ENCODE results near the gene SLC7A4. TPM values are rescaled to one million over a fixed set of nuclear protein-coding genes. Genes with fewer than 3 reads are reported as not detected.
A peak's percentile ranks its signal among the peaks of the same experiment; 100 is the strongest.

SLC7A4 gene
- total RNA-seq, 1 donor from 2014 or later = not detected

DNA sequence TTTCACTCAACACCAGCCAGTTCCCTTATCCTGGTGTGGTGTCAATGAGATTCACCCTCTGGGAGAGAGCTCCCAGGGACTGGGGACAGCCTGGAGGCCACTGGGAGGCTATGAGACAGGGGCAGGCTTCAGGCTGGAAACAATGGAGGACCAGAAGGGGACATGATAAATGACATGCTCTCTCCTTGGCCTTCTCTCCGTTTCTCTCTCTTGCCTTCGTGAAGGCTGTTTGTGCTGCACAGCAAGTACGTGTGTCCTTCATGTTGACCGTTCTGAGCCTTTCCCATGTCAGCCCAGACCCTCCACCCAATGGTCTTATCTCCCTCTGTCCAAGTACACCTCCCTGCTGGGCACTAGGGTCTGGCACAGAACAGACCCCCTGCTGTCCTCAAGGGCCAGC is 51.8 kb downstream of the SLC7A4 start:
- no peak for DNase-seq (ENCODE audit: extremely low spot score, unreplicated experiment)
- H3K27ac Mint-ChIP-seq (ENCODE audit: unreplicated experiment) = no peak overlapping the region
- H3K4me1 Mint-ChIP-seq (ENCODE audit: unreplicated experiment) = peaks cover 28% of the 10 kb centered on the region
- H3K4me3 Mint-ChIP-seq (ENCODE audit: unreplicated experiment) = peak overlapping the region; percentile 100
- no peaks in the 10 kb centered on the region for H3K27me3 Mint-ChIP-seq (ENCODE audit: unreplicated experiment)
- peaks cover 7% of the 10 kb centered on the region for H3K9me3 Mint-ChIP-seq (ENCODE audit: unreplicated experiment)
- TF ChIP-seq, protein P1, sequence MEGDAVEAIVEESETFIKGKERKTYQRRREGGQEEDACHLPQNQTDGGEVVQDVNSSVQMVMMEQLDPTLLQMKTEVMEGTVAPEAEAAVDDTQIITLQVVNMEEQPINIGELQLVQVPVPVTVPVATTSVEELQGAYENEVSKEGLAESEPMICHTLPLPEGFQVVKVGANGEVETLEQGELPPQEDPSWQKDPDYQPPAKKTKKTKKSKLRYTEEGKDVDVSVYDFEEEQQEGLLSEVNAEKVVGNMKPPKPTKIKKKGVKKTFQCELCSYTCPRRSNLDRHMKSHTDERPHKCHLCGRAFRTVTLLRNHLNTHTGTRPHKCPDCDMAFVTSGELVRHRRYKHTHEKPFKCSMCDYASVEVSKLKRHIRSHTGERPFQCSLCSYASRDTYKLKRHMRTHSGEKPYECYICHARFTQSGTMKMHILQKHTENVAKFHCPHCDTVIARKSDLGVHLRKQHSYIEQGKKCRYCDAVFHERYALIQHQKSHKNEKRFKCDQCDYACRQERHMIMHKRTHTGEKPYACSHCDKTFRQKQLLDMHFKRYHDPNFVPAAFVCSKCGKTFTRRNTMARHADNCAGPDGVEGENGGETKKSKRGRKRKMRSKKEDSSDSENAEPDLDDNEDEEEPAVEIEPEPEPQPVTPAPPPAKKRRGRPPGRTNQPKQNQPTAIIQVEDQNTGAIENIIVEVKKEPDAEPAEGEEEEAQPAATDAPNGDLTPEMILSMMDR (IDR thresholded peaks at IDR 0.05) = no peak
- H3K36me3 Mint-ChIP-seq (ENCODE audit: unreplicated experiment) = no peaks in the 10 kb centered on the region

DNA sequence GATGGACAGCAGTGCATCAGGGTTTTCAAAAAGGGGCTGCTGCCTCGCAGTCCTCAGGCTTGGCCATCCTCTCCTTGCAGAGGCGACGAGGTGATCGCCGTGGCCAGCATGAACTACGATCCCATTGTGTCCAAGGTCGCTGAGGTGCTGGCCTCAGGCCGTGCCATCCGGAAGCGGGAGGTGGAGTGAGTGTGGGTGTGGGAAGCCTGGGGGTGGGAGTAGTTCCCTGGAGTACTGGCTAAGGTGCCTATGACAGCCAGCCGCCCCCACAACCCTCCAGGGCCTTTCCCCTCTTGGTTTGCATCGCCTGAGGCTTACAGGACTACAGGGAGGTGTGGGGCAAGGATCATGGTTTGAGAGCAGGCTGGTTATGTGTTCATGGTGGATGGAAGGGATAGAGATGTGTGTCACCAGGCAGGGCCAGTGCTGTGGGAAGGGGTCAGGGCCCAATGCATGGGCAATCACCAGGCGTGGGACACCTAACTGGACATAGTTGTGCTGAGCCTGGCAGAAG is 52.4 kb downstream of the SLC7A4 start:
- TF ChIP-seq, protein P1 (IDR thresholded peaks at IDR 0.05) = no peak
- Mint-ChIP-seq H3K36me3 (ENCODE audit: unreplicated experiment) (no peaks in the 10 kb centered on the region), H3K27me3 (ENCODE audit: unreplicated experiment) (no peaks in the 10 kb centered on the region), H3K27ac (ENCODE audit: unreplicated experiment) (no peak overlapping the region), H3K4me3 (ENCODE audit: unreplicated experiment) (peak overlapping the region; percentile 57), H3K9me3 (ENCODE audit: unreplicated experiment) (peaks cover 7% of the 10 kb centered on the region), H3K4me1 (ENCODE audit: unreplicated experiment) (peaks cover 28% of the 10 kb centered on the region)
- no peak for DNase-seq (ENCODE audit: extremely low spot score, unreplicated experiment)

DNA sequence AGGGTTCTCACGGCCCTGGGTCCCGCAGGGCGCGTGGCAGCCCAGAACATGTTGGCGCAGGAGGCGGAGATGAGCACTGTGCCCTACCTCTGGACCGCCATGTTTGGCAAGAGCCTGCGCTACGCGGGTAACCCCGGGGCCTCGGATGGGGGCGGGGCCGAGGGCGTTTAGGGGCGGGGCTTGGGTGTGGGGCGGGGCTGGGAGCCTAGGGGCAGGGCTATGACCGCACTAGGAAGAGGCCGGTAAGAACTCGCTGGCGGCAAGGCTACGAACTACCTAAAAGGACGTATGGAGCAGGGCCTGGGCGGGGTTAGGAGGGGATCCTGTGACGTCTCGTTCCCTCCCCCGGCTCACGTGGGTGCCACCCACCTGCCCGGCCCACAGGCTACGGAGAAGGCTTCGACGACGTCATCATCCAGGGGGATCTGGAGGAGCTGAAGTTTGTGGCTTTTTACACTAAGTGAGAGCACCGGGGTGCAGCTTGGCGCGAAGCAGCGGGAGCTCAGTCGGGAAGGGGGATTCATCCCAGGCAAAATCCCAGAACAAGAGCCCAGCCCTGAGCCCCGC is 53.0 kb downstream of the SLC7A4 start:
- peak overlapping the region; percentile 57 for H3K4me3 Mint-ChIP-seq (ENCODE audit: unreplicated experiment)
- no peaks in the 10 kb centered on the region for H3K36me3 Mint-ChIP-seq (ENCODE audit: unreplicated experiment)
- H3K9me3 Mint-ChIP-seq (ENCODE audit: unreplicated experiment) = peaks cover 7% of the 10 kb centered on the region
- TF ChIP-seq, protein P1 (IDR thresholded peaks at IDR 0.05) = no peak
- H3K4me1 Mint-ChIP-seq (ENCODE audit: unreplicated experiment) = peaks cover 28% of the 10 kb centered on the region
- DNase-seq (ENCODE audit: extremely low spot score, unreplicated experiment) = no peak
- no peak overlapping the region for H3K27ac Mint-ChIP-seq (ENCODE audit: unreplicated experiment)
- no peaks in the 10 kb centered on the region for H3K27me3 Mint-ChIP-seq (ENCODE audit: unreplicated experiment)

Small RNA genes lying within 50 kb of the gene (microRNA-seq; reads per million reads assigned to microRNA genes)
- gene MIR649 (ENCODE audit: unreplicated experiment) = not detected

Other genes with a start within 250 kb of the SLC7A4 start
- gene PI4KA, start 173.8 kb downstream of the SLC7A4 start, total RNA-seq = 108 and 116 TPM in 2 replicates
- 28.0 and 30.0 TPM in 2 replicates for gene SNAP29, start 173.6 kb downstream of the SLC7A4 start, total RNA-seq
- 56.0 and 58.8 TPM in 2 replicates for gene CRKL, start 115.2 kb downstream of the SLC7A4 start, total RNA-seq
- gene AIFM3, start 65.3 kb downstream of the SLC7A4 start, total RNA-seq = 0.65 and 0.99 TPM in 2 replicates
- 89.4 and 91.5 TPM in 2 replicates for gene LZTR1, start 50.3 kb downstream of the SLC7A4 start, total RNA-seq
- gene THAP7, start 30.4 kb downstream of the SLC7A4 start, total RNA-seq = 24.8 and 27.0 TPM in 2 replicates
- 2.6 and 3.5 TPM in 2 replicates for gene P2RX6, start 17.4 kb downstream of the SLC7A4 start, total RNA-seq
- gene LRRC74B, start 13.4 kb upstream of the SLC7A4 start, total RNA-seq = not detected in 2 replicates